ENCODE measurements around the gene CNTNAP2.

The CNTNAP2 gene

DNA sequence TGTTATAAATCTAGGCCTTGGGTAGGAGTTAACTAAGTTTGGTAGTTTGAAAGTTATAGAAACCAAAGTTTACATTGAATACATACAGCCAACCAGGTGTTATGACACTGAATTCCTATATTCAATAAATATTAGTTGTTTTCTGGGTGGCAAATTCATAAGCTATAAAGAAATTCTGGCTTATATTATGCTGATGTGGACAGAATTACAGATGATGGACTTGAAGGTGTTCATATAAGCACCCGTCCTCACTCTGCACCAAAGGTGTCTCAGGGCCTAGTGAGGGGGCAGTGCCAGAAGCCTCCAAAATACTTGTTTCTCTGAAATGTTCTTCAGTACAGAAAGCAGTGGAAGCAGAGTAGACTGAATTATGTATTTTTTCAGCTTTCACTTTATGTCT lies 973.0 kb downstream of the CNTNAP2 start (continued):
- TF ChIP-seq ZSCAN16 (tag by site-specific recombination; IDR thresholded peaks at IDR 0.05) (no peak), ZNF391 (tag by site-specific recombination; IDR thresholded peaks at IDR 0.05; ENCODE audit: borderline replicate concordance, low read depth) (no peak)

DNA sequence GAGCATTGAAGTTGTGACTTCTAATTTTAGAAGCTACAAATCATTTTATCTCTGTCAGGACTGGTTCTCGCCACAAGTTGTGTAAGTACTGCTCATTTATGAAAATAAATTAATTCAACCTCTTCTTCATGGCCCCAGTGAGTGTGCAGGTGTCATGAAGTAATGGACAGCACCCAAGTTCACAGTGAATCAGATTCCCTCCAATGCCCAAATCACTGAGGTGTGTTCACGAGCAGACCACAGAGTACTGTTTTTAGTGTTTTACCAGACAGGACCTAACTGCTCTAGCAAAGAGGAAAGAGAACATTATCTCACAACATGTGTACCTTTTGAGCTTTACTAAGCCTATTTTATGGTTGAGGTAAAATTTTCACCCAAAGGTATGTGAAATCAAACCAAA lies 980.0 kb downstream of the CNTNAP2 start:
- ChIA-PET CTCF (no interaction called here), POLR2A (no interaction called here)
- Histone ChIP-seq H3K4me3 (ENCODE audit: low read depth, low read length) (no peak overlapping the region), H3K36me3 (ENCODE audit: control insufficient read depth in 2 of 2, insufficient read depth in 1 of 2, low read length in 2 of 2) (no peaks in the 10 kb centered on the region), H3K27ac (ENCODE audit: extremely low read depth, low read depth, low read length) (no peak overlapping the region), H3K9me3 (ENCODE audit: control insufficient read depth, insufficient read depth, low read depth, low read length) (no peaks in the 10 kb centered on the region), H3K4me1 (ENCODE audit: control insufficient read depth, insufficient read depth, low read length) (no peaks in the 10 kb centered on the region)
- TF ChIP-seq ZNF792 (tag by site-specific recombination; IDR thresholded peaks at IDR 0.05) = no peak
- TF ChIP-seq ZNF16 (tag by site-specific recombination; IDR thresholded peaks at IDR 0.05; ENCODE audit: low read depth) = no peak
- no peak for TF ChIP-seq ZNF239 (tag by site-specific recombination; IDR thresholded peaks at IDR 0.05)
- no peak for TF ChIP-seq ZNF433 (tag by site-specific recombination; IDR thresholded peaks at IDR 0.05; ENCODE audit: low read depth)
- no peak for TF ChIP-seq ZNF394 (tag by site-specific recombination; IDR thresholded peaks at IDR 0.05; ENCODE audit: borderline replicate concordance)
- no peak for TF ChIP-seq ZNF426 (tag by site-specific recombination; IDR thresholded peaks at IDR 0.05)
- TF ChIP-seq, protein P1, sequence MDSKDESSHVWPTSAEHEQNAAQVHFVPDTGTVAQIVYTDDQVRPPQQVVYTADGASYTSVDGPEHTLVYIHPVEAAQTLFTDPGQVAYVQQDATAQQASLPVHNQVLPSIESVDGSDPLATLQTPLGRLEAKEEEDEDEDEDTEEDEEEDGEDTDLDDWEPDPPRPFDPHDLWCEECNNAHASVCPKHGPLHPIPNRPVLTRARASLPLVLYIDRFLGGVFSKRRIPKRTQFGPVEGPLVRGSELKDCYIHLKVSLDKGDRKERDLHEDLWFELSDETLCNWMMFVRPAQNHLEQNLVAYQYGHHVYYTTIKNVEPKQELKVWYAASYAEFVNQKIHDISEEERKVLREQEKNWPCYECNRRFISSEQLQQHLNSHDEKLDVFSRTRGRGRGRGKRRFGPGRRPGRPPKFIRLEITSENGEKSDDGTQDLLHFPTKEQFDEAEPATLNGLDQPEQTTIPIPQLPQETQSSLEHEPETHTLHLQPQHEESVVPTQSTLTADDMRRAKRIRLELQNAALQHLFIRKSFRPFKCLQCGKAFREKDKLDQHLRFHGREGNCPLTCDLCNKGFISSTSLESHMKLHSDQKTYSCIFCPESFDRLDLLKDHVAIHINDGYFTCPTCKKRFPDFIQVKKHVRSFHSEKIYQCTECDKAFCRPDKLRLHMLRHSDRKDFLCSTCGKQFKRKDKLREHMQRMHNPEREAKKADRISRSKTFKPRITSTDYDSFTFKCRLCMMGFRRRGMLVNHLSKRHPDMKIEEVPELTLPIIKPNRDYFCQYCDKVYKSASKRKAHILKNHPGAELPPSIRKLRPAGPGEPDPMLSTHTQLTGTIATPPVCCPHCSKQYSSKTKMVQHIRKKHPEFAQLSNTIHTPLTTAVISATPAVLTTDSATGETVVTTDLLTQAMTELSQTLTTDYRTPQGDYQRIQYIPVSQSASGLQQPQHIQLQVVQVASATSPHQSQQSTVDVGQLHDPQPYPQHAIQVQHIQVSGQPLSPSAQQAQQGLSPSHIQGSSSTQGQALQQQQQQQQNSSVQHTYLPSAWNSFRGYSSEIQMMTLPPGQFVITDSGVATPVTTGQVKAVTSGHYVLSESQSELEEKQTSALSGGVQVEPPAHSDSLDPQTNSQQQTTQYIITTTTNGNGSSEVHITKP (tag by site-specific recombination; IDR thresholded peaks at IDR 0.05) = no peak
- no peak for TF ChIP-seq ZFHX2 (tag by site-specific recombination; conservative IDR thresholded peaks at IDR 0.05)
- no peak for TF ChIP-seq ZNF76 (tag by site-specific recombination; IDR thresholded peaks at IDR 0.05; ENCODE audit: borderline replicate concordance, low read depth)
- no peak for TF ChIP-seq ZNF354C (tag by site-specific recombination; IDR thresholded peaks at IDR 0.05; ENCODE audit: borderline replicate concordance, low read depth)
- no peak for TF ChIP-seq ZNF366 (tag by site-specific recombination; conservative IDR thresholded peaks at IDR 0.05)
- TF ChIP-seq ZNF843 (tag by site-specific recombination; IDR thresholded peaks at IDR 0.05) = no peak
- TF ChIP-seq ZNF266 (tag by site-specific recombination; IDR thresholded peaks at IDR 0.05; ENCODE audit: low read depth) = no peak
- TF ChIP-seq, protein P2, sequence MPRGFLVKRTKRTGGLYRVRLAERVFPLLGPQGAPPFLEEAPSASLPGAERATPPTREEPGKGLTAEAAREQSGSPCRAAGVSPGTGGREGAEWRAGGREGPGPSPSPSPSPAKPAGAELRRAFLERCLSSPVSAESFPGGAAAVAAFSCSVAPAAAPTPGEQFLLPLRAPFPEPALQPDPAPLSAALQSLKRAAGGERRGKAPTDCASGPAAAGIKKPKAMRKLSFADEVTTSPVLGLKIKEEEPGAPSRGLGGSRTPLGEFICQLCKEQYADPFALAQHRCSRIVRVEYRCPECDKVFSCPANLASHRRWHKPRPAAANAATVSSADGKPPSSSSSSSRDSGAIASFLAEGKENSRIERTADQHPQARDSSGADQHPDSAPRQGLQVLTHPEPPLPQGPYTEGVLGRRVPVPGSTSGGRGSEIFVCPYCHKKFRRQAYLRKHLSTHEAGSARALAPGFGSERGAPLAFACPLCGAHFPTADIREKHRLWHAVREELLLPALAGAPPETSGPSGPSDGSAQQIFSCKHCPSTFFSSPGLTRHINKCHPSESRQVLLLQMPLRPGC (tag by site-specific recombination; IDR thresholded peaks at IDR 0.05) = no peak
- no peak for TF ChIP-seq ZBTB8A (tag by site-specific recombination; IDR thresholded peaks at IDR 0.05)
- TF ChIP-seq, protein P3, sequence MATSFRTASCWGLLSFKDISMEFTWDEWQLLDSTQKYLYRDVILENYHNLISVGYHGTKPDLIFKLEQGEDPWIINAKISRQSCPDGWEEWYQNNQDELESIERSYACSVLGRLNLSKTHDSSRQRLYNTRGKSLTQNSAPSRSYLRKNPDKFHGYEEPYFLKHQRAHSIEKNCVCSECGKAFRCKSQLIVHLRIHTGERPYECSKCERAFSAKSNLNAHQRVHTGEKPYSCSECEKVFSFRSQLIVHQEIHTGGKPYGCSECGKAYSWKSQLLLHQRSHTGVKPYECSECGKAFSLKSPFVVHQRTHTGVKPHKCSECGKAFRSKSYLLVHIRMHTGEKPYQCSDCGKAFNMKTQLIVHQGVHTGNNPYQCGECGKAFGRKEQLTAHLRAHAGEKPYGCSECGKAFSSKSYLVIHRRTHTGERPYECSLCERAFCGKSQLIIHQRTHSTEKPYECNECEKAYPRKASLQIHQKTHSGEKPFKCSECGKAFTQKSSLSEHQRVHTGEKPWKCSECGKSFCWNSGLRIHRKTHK (tag by site-specific recombination; IDR thresholded peaks at IDR 0.05) = no peak
- TF ChIP-seq REPIN1 (tag by site-specific recombination; IDR thresholded peaks at IDR 0.05; ENCODE audit: low read depth) = no peak
- no peak for TF ChIP-seq KLF9 (tag by site-specific recombination; IDR thresholded peaks at IDR 0.05; ENCODE audit: low read depth)
- TF ChIP-seq ZSCAN16 (tag by site-specific recombination; IDR thresholded peaks at IDR 0.05) = no peak
